IPS-20b (cell line): Measurements from ENCODE around the gene S1PR1.
A peak's percentile ranks its signal among the peaks of the same experiment; 100 is the strongest.
"Not testable (repeated sequence)": the region's sequence is repeated elsewhere in the genome, so short reads cannot be mapped to it uniquely, and the experiment has no call there.

Experiments used
- H3K27ac ChIP-seq: one replicate; pipeline ENCODE4 v1.5.1; 2013; ENCODE audit warnings: low read length
- H3K27me3 ChIP-seq: 2 replicates; pipeline ENCODE4 v1.6.1; 2013; ENCODE audit warnings: mild to moderate bottlenecking, low read length, inconsistent platforms; ENCODE audit not compliant: insufficient read depth
- H3K36me3 ChIP-seq: 2 replicates; pipeline ENCODE4 v1.6.1; 2013; ENCODE audit warnings: low read depth, mild to moderate bottlenecking, inconsistent platforms, low read length, moderate library complexity; ENCODE audit not compliant: insufficient read depth
- H3K4me1 ChIP-seq: 2 replicates; pipeline ENCODE4 v1.6.1; 2013; ENCODE audit warnings: mild to moderate bottlenecking, control low read depth, inconsistent platforms, low read length, moderate library complexity; ENCODE audit not compliant: insufficient read depth
- H3K4me3 ChIP-seq: 2 replicates; pipeline ENCODE4 v1.5.1; 2013; ENCODE audit warnings: mild to moderate bottlenecking, low read length, inconsistent platforms
- H3K9ac ChIP-seq: 2 replicates; pipeline ENCODE4 v1.6.1; 2013; ENCODE audit warnings: low read depth, mild to moderate bottlenecking, inconsistent platforms, low read length, moderate library complexity
- H3K9me3 ChIP-seq: 2 replicates; pipeline ENCODE4 v1.6.1; 2013; ENCODE audit warnings: mild to moderate bottlenecking, low read depth, low read length, inconsistent platforms; ENCODE audit not compliant: insufficient read depth

Gene S1PR1

DNA sequence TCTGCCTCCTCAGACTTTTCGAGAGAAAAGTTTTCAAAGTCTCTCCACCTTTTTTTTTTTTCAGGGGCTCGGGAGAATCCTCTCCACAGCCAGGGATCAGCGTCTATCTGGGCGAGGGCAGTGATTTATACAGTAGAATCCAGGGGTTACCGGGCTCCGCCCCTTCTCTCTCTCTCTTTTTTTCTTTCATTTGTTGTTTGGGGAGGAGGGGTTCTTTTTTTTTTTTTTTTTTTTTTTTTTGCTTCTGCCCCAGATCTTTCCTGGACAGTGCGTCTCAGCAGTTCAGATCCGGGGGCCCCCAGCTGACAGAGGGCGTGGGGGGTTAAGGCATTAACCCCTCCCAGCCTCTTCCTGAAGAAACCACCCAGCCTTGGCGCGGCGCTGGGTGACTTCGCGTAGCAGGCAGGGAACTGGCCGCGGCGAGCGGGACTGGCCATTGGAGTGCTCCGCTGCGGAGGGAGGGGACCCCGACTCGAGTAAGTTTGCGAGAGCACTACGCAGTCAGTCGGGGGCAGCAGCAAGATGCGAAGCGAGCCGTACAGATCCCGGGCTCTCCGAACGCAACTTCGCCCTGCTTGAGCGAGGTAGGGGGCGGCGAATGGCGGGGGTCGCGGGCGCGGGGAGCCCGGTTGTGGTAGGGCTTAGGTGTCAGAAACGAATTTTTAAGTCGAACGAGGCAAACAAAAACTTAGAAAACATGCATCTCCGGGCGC lies at the start of gene S1PR1:
Gene S1PR1, plus strand, starts transcription at position 504 of the 713 bp plus-strand sequence. CDS start 1,966 bp downstream, outside the sequence.
- peak within 1 kb of the TSS; percentile 75 for H3K4me3 ChIP-seq
- H3K27me3 ChIP-seq, result peaks cover 47% of the 10 kb centered on the region
- peak within 1 kb of the TSS; percentile 66; the same call in 1 of the 2 replicates for H3K9ac ChIP-seq
- peaks cover 13% of the 10 kb centered on the region; the same call in 1 of the 2 replicates for H3K4me1 ChIP-seq
- H3K27ac ChIP-seq, result no peak within 1 kb of the TSS
- no peaks in the 10 kb centered on the region for H3K9me3 ChIP-seq
- H3K36me3 ChIP-seq, result no peaks in the 10 kb centered on the region

DNA sequence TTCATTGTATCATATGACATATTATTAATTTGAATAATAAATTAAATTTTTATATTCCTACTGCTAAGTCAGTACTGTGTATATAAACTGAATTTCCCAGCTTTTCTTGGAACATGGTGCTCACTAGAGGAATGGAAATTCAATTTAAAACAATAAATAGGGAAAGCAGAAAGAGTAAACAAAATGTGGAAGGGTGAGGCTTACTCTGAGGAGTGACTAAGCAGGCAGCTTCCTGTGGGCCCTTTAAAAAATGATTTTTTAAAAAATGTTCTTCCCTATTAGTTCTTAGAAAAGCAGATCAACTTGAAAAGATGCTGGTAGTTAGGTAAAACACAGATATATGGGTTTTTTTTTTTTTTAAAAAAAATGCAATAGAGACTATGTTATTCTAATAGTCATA lies 49.5 kb upstream of the S1PR1 start:
- no peak overlapping the region for H3K27ac ChIP-seq
- H3K4me1 ChIP-seq, result no peaks in the 10 kb centered on the region
- H3K9me3 ChIP-seq, result no peaks in the 10 kb centered on the region
- H3K9ac ChIP-seq, result no peak overlapping the region
- H3K36me3 ChIP-seq, result no peaks in the 10 kb centered on the region
- no peak overlapping the region for H3K4me3 ChIP-seq
- no peaks in the 10 kb centered on the region for H3K27me3 ChIP-seq

DNA sequence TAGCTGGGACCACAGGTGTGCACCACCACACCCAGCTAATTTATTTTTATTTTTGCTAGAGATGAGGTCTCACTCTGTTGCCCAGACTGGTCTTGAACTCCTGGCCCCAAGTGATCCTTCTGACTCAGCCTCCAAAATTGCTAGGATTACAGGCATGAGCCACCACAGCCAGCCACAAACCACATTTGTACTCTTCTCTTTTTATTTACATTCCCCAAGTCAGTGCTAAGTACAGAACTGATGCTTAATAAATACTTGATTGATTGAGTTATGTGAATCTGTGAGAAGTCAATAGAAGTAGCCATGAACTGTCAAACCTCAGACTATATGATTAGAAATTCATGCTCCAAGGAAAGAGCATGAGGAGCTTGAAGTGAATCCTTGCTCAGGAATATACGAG lies 48.5 kb upstream of the S1PR1 start:
- H3K9me3 ChIP-seq, result no peaks in the 10 kb centered on the region
- no peaks in the 10 kb centered on the region for H3K27me3 ChIP-seq
- no peaks in the 10 kb centered on the region for H3K36me3 ChIP-seq
- H3K9ac ChIP-seq, result no peak overlapping the region
- H3K4me1 ChIP-seq, result no peaks in the 10 kb centered on the region
- H3K27ac ChIP-seq, result no peak overlapping the region
- H3K4me3 ChIP-seq, result no peak overlapping the region

DNA sequence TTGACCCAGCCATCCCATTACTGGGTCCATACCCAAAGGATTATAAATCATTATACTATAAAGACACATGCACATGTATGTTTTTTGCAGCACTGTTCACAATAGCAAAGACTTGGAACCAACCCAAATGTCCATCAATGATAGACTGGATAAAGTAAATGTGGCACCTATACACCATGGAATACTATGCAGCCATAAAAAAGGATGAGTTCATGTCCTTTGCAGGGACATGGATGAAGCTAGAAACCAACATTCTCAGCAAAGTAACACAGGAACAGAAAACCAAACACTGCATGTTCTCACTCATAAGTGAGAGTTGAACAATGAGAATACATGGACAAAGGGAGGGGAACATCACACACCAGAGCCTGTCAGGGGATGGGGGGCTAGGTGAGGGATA lies 47.9 kb upstream of the S1PR1 start:
- H3K4me3 ChIP-seq, H3K36me3 ChIP-seq, H3K9ac ChIP-seq, H3K9me3 ChIP-seq, H3K27ac ChIP-seq, H3K4me1 ChIP-seq, H3K27me3 ChIP-seq: not testable (repeated sequence)

DNA sequence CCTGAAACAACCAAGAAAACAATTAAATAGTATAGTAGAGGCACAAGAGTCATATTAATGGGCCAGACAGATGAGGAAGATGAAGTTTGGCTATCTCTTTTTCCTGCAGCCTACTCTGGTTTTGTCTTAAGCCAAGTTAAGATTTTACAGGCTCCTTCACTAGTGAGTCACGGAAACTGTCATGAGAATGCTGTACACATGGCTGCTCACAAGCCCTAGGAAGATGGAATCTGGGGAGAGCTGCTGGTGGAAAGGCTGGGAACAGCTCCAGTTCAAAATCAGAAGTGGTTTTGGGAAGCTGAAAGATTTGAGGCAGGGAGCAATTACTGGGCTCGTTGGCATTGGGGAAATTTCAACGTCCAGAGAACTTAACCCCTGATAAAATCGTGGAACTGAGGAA lies 46.4 kb upstream of the S1PR1 start:
- no peaks in the 10 kb centered on the region for H3K9me3 ChIP-seq
- no peak overlapping the region for H3K4me3 ChIP-seq
- no peaks in the 10 kb centered on the region for H3K36me3 ChIP-seq
- H3K27ac ChIP-seq, result no peak overlapping the region
- H3K27me3 ChIP-seq, result no peaks in the 10 kb centered on the region
- H3K4me1 ChIP-seq, result no peaks in the 10 kb centered on the region
- no peak overlapping the region for H3K9ac ChIP-seq

DNA sequence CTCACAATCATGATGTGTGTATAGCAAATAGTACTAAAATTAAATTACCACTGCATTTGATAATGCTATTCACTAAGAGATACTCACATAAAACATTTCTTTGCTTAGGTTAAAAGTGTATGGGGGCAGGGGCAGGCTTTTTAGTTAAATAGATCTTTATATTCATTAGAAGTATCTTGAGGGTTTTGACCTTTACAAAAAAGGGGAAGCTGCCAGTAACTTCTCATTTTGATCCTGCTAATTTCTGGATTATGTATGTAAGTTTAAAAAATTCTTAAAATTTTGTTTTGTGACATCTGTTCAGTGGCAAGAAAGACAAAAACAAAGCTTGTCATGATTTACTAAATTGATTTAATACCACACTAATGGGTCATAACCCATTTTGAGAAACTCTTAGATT lies 45.8 kb upstream of the S1PR1 start:
- Histone ChIP-seq H3K9me3 (no peaks in the 10 kb centered on the region), H3K27me3 (no peaks in the 10 kb centered on the region), H3K27ac (no peak overlapping the region), H3K4me3 (no peak overlapping the region), H3K36me3 (no peaks in the 10 kb centered on the region), H3K9ac (no peak overlapping the region), H3K4me1 (no peaks in the 10 kb centered on the region)

DNA sequence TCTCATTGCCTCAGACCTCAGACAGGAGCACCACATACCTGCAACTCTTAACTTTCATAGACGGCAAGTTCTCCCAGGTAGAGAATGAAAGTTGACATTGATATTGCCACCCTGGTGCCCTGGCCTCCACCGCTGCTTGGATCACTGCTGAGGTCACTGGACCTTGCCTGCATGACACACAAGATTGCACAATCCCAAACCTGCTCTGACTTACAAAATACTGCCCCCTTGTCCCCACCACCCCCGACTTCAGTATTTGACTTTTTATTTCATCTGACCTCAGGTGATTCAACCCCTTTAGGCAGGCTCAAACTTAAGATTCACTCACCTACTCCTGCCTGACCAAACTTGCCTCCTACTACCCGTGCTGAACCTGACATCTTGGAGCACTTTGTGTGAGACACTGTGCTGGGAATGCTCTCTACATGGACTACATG lies 43.1 kb upstream of the S1PR1 start:
- H3K9ac ChIP-seq, result no peak overlapping the region
- H3K27me3 ChIP-seq, result no peaks in the 10 kb centered on the region
- no peak overlapping the region for H3K4me3 ChIP-seq
- no peaks in the 10 kb centered on the region for H3K36me3 ChIP-seq
- H3K27ac ChIP-seq, result no peak overlapping the region
- H3K4me1 ChIP-seq, result no peaks in the 10 kb centered on the region
- H3K9me3 ChIP-seq, result no peaks in the 10 kb centered on the region

DNA sequence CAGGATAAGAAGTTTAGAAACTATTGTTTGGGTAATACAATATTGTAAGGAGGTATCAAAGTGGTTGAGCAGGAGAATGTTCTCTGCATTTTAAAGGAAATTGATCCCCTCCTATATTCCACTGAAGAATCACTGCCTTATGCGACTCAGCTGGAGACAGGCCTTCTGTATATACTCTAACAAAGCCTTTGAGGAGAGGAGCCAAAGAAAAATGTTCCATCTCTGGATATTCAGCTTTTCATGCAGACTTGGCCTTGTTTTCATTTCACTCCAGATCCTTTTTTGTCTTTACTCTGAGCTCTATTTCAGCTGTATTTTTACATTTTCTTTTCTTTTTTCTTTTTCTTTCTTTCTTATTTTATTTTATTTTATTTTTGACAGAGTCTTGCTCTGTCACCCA lies 42.1 kb upstream of the S1PR1 start:
- no peaks in the 10 kb centered on the region for H3K36me3 ChIP-seq
- no peaks in the 10 kb centered on the region for H3K27me3 ChIP-seq
- no peak overlapping the region for H3K4me3 ChIP-seq
- H3K4me1 ChIP-seq, result no peaks in the 10 kb centered on the region
- no peak overlapping the region for H3K9ac ChIP-seq
- no peak overlapping the region for H3K27ac ChIP-seq
- no peaks in the 10 kb centered on the region for H3K9me3 ChIP-seq

DNA sequence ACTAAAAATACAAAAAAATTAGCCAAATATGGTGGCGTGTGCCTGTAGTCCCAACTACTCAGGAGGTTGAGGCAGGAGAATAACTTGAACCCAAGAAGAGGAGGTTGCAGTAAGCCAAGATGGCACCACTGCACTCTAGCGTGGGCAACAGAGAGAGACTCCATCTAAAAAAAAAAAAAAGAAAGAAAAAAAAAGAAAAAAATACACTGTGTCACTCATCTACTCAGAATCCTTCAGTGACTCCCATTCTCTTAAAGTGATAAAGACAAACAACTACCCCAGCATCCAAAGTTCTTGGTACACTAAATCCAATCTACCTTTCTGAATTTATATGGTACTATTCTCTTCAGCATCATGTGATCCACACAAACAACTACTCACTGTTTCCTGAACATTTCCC lies 40.2 kb upstream of the S1PR1 start:
- Histone ChIP-seq H3K4me1 (no peaks in the 10 kb centered on the region), H3K9ac (no peak overlapping the region), H3K36me3 (no peaks in the 10 kb centered on the region), H3K27me3 (no peaks in the 10 kb centered on the region), H3K4me3 (no peak overlapping the region), H3K9me3 (no peaks in the 10 kb centered on the region), H3K27ac (no peak overlapping the region)

DNA sequence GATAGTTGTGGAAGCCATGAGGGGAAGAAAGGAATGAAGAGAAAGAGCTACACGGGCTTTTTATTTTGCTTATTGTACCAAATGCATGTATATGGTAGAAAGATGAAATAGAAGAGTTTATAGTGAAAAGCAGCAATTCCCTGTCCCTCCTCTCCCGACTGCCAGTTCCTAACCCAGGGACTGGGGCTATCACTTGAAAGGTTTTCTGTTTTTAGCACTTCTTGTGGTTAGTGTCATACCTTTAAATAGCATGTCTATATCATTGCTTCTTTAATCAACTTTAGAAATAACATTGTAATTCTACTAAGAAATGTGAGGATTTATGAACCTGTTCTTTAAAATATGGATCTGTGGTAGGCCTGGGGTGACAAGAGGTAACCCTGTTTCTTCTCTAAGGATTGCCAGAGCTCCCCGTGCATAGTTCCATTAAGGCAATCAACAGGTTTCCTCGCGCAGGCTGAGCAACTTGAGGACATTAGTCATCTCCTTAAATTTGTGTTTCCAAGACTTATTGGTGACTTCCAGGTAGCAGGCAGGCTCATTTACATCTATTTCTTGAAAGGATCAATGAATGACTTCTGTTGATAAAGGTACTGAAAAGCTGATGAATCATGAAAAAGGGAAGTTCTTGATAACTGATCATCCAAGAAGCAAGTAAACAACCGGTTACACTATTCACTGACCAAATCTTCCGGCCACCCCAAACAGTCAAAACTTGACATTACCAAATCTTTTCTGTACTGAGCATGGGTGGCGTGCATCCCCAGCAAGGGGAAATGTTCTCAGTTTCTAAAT lies 37.8 kb upstream of the S1PR1 start:
- no peak overlapping the region for H3K27ac ChIP-seq

DNA sequence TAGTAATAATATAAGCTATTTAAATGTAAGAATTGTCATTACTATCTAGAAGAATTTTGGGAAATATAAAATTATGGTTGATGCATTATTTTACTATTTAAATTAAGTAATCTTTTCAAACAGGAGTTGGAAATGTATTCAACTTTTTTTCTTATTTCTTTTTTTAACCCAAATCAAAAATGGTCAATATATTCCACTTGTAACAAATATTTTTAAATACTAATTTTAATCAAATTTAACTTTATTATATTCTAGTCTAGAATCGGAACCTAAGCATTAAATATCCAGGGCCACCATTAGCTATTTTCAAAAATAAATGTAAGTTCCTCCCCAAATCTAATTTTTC lies 37.2 kb upstream of the S1PR1 start:
- Histone ChIP-seq H3K4me1 (no peaks in the 10 kb centered on the region), H3K4me3 (no peak overlapping the region), H3K36me3 (no peaks in the 10 kb centered on the region), H3K9ac (no peak overlapping the region), H3K9me3 (no peaks in the 10 kb centered on the region), H3K27ac (no peak overlapping the region), H3K27me3 (no peaks in the 10 kb centered on the region)

More for the DNA sequence above, 37.8 kb upstream of the S1PR1 start:
- Histone ChIP-seq H3K9ac (no peak overlapping the region), H3K4me3 (no peak overlapping the region), H3K4me1 (no peaks in the 10 kb centered on the region), H3K27me3 (no peaks in the 10 kb centered on the region), H3K36me3 (no peaks in the 10 kb centered on the region), H3K9me3 (no peaks in the 10 kb centered on the region)

DNA sequence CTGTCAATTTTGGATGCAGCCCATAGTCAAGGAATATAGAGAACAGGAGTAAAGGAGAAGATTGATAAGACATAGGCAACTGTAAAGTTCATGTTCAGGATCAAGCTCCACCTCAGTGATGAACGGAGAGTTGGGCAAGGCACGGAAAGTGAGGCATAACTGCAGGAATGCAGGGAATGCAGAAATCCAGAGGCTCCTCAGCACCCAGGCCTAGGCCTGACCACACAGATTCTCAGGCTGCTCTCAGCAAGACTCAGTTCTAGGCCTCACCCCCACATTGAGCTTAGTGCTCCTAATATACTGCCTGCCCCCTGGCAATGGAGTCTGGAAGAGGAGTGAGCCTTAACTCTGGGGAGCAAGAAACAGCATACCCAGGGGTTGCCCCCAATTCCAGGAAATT lies 36.3 kb upstream of the S1PR1 start:
- Histone ChIP-seq H3K4me3 (no peak overlapping the region), H3K36me3 (no peaks in the 10 kb centered on the region), H3K9me3 (no peaks in the 10 kb centered on the region), H3K9ac (no peak overlapping the region), H3K4me1 (no peaks in the 10 kb centered on the region), H3K27me3 (no peaks in the 10 kb centered on the region), H3K27ac (no peak overlapping the region)
